ENCODE measurements around the gene CLDN22. TPM values are rescaled to one million over a fixed set of nuclear protein-coding genes. Genes with fewer than 3 reads are reported as not detected.
A peak's percentile ranks its signal among the peaks of the same experiment; 100 is the strongest.

Gene CLDN22
- total and polyA plus RNA-seq, 9 of the 15 experiments (the other 6 are each of a cell fraction or from before 2014, with no cell fraction given): 0.21 TPM; not detected in 8

DNA sequence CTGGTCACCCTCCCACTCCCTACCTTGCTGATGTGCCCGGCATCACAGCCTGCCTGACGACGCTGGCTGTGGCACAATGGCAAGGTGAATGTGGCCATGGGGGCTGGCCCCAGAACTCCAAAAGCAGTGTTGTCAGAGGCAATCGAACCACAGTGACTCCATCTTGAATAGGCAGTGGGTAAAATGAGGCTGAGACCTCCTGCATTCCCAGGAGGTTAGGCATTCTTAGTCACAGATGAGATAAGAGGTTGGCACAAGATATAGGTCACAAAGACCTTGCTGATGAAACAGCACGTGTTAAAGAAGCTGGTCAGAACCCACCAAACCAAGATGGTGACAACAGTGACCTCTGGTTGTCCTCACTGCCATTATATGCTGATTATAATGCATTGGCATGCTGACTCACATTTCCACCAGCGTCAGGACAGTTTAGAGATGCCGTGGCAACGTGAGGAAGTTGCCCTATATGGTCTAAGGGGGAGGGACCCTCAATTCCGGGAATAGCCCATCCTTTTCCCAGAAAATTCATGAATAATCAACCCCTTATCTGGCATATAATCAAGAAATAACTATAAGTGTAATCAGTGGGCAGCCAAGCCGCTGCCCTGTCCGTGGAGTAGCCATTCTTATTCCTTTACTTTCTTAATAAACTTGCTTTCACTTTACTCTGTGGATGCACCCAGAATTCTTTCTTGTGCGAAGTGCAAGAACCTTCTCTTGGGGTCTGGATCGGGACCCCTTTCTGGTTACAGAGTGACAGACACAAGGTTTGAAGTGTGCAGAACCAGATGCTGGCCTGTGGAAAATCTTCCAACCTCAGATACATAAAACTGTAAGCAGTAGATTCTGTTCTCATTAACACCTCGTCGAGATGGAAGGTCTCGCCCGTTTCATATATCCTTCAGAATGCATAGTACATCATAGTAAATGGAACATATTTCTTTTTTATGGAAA is 28.9 kb upstream of the CLDN22 start (continued):
- TF ChIP-seq CC2D1A (IDR thresholded peaks at IDR 0.05) (no peak), HDAC8 (tag; IDR thresholded peaks at IDR 0.05) (peak; percentile 100), ZC3H8 (IDR thresholded peaks at IDR 0.05) (peak; percentile 94; the same call in 1 of the 2 replicates), MITF (IDR thresholded peaks at IDR 0.05) (no peak), CAMTA2 (CRISPR knock-in tag; conservative IDR thresholded peaks at IDR 0.05) (peak; percentile 81; the same call in 1 of the 2 replicates), NUFIP1 (IDR thresholded peaks at IDR 0.05; ENCODE audit: partially characterized antibody) (peak; percentile 98), ATF7 (IDR thresholded peaks at IDR 0.05) (peak; percentile 77), RFX1 (IDR thresholded peaks at IDR 0.05) (peak; percentile 89), FOXJ3 (CRISPR knock-in tag; IDR thresholded peaks at IDR 0.05) (no peak), JUND (IDR thresholded peaks at IDR 0.05; ENCODE audit: borderline replicate concordance, low read depth, low read length) (peak; percentile 83), JUND (tag; IDR thresholded peaks at IDR 0.05; ENCODE audit: borderline replicate concordance, low read depth, low read length) (peak; percentile 96), TRIM28 (IDR thresholded peaks at IDR 0.05) (no peak), ZBTB7A (IDR thresholded peaks at IDR 0.05; ENCODE audit: borderline replicate concordance, control insufficient read depth, low read depth, low read length) (0 out of 2 replicates have a peak, but pooled peaks have one; percentile 22), CHD1 (IDR thresholded peaks at IDR 0.05; ENCODE audit: low read length) (no peak), ATF1 (CRISPR knock-in tag; IDR thresholded peaks at IDR 0.05) (no peak), ATF1 (tag; IDR thresholded peaks at IDR 0.05) (peak; percentile 95)
- TF ChIP-seq, protein P1, sequence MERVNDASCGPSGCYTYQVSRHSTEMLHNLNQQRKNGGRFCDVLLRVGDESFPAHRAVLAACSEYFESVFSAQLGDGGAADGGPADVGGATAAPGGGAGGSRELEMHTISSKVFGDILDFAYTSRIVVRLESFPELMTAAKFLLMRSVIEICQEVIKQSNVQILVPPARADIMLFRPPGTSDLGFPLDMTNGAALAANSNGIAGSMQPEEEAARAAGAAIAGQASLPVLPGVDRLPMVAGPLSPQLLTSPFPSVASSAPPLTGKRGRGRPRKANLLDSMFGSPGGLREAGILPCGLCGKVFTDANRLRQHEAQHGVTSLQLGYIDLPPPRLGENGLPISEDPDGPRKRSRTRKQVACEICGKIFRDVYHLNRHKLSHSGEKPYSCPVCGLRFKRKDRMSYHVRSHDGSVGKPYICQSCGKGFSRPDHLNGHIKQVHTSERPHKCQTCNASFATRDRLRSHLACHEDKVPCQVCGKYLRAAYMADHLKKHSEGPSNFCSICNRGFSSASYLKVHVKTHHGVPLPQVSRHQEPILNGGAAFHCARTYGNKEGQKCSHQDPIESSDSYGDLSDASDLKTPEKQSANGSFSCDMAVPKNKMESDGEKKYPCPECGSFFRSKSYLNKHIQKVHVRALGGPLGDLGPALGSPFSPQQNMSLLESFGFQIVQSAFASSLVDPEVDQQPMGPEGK (CRISPR knock-in tag; IDR thresholded peaks at IDR 0.05; ENCODE audit: borderline replicate concordance): peak; percentile 98

All from K562 (cell line).